ENCODE measurements around the gene ZDHHC11.

DNA sequence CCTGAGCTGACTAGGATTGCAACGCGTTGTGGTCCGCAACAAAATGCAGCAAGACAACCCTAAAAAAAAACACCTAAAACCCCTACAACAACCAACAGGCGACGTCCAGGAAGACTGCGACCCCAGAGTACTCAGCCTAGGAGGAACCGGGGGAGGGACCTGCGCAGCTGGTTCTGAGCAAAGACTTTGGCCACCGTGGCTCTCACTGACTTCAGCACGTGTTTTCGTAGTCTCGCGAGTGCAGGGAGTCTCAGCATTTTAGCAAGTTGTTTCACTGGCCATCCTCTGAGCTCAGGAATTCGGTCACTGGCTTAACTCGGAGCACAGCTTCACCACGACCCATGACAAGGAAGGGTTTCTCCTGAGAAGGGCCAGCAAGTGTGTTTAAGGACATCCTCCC, 8.6 kb upstream of the ZDHHC11 start:
- TF ChIP-seq, protein P1, sequence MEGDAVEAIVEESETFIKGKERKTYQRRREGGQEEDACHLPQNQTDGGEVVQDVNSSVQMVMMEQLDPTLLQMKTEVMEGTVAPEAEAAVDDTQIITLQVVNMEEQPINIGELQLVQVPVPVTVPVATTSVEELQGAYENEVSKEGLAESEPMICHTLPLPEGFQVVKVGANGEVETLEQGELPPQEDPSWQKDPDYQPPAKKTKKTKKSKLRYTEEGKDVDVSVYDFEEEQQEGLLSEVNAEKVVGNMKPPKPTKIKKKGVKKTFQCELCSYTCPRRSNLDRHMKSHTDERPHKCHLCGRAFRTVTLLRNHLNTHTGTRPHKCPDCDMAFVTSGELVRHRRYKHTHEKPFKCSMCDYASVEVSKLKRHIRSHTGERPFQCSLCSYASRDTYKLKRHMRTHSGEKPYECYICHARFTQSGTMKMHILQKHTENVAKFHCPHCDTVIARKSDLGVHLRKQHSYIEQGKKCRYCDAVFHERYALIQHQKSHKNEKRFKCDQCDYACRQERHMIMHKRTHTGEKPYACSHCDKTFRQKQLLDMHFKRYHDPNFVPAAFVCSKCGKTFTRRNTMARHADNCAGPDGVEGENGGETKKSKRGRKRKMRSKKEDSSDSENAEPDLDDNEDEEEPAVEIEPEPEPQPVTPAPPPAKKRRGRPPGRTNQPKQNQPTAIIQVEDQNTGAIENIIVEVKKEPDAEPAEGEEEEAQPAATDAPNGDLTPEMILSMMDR (IDR thresholded peaks at IDR 0.05), result no peak
- no peak for TF ChIP-seq POLR2A (IDR thresholded peaks at IDR 0.05)
